ENCODE measurements around the gene PCAT6. TPM values are rescaled to one million over a fixed set of nuclear protein-coding genes. Genes with fewer than 3 reads are reported as not detected.

PCAT6 gene
- total RNA-seq = 0.51 TPM in 1 of 2 replicates, not detected in the other

DNA sequence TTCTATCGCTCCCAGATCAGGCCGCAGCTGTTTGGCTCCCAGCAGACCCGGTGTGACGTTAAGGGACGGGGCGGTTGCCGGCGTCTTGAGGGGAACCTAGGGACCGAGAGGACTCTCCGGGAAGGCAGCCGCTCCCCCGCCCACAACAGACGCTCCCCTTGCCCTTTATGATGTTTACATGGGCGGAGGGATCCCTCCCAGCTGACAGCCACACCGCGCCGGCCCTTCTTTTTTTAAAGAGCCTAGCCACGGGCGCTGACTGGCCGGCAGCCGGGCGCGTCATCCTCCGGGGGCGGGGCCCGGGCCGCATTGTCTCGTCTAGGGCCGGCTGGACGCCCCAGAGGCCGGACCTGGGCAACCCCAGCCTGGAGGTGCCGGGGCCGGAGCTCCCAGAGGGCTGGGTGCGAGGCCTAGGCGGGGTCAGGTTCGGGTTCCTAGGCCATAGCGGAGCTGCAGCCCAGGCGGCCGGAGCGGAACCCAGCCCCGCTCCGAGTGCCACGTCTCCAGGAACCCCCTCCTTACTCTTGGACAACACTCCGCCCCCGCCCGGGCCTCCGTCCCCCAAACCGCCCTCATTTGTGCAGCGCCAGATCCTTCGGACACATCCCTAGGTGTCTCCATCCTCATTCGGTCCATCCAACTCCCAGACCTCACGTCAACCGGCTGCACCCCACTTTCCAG lies at the start of gene PCAT6:
Gene PCAT6 (plus strand): TSS at position 340 of the 681 bp plus-strand sequence.
- FAIRE-seq (no peak), DNase-seq (ENCODE audit: low read depth) (peak; percentile 76)
- TF ChIP-seq, protein P1, sequence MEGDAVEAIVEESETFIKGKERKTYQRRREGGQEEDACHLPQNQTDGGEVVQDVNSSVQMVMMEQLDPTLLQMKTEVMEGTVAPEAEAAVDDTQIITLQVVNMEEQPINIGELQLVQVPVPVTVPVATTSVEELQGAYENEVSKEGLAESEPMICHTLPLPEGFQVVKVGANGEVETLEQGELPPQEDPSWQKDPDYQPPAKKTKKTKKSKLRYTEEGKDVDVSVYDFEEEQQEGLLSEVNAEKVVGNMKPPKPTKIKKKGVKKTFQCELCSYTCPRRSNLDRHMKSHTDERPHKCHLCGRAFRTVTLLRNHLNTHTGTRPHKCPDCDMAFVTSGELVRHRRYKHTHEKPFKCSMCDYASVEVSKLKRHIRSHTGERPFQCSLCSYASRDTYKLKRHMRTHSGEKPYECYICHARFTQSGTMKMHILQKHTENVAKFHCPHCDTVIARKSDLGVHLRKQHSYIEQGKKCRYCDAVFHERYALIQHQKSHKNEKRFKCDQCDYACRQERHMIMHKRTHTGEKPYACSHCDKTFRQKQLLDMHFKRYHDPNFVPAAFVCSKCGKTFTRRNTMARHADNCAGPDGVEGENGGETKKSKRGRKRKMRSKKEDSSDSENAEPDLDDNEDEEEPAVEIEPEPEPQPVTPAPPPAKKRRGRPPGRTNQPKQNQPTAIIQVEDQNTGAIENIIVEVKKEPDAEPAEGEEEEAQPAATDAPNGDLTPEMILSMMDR (IDR thresholded peaks at IDR 0.05; ENCODE audit: insufficient read depth, low read length, severe bottlenecking) = no peak

DNA sequence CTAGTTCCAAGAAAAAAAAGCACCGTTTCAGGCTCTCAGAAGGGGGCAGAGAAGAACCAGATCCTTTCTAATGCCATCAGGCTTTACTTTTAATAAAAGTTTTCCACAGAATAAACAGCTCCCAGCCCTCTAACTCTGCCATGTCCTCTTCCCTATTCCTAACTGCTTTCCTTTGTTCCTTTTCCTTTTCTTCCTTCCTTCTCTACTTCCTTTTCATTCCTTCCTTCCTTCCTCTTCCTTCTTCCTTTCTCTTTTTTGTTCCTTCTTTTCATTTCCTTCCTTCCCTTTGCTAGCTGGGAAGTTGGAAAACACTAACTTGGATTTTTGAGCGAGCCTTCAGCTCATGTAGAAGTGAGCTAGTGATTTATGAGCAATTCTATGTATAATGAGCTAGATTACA lies 48.7 kb upstream of the PCAT6 start:
- Histone ChIP-seq H3K27me3 (ENCODE audit: control insufficient read depth, insufficient read depth, low read length) (no peaks in the 10 kb centered on the region), H3K4me3 (ENCODE audit: low read depth, low read length) (no peak overlapping the region), H3K36me3 (ENCODE audit: control insufficient read depth, insufficient read depth, low read length) (peaks cover 19% of the 10 kb centered on the region)
- no peak for FAIRE-seq
- DNase-seq (ENCODE audit: low read depth) = no peak
- TF ChIP-seq, protein P1 (IDR thresholded peaks at IDR 0.05; ENCODE audit: insufficient read depth, low read length, severe bottlenecking) = no peak

More for the DNA sequence above, at the start of gene PCAT6:
- peak within 1 kb of the TSS; percentile 53 for H3K4me3 ChIP-seq (ENCODE audit: low read depth, low read length)
- H3K27me3 ChIP-seq (ENCODE audit: control insufficient read depth, insufficient read depth, low read length) = no peaks in the 10 kb centered on the region
- no peaks in the 10 kb centered on the region for H3K36me3 ChIP-seq (ENCODE audit: control insufficient read depth, insufficient read depth, low read length)

DNA sequence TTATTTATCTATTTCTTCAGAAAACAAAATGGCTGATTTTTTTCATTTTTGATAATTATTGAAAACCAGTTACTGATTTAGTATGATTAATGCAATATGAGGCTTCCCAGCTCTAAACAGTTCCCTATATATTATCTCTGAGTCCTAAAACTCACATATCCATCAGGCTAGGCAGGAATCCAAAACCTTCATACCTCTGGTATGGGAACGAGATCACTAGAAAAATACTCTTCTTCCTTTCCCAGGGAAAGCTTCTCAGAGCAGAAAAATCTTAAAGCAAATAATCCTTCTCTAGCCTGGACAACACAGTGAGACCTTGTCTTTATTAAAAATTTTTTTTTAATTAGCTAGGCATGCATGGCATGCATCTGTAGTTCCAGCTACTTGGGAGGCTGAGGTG lies 45.0 kb upstream of the PCAT6 start:
- peaks cover 10% of the 10 kb centered on the region for H3K36me3 ChIP-seq (ENCODE audit: control insufficient read depth, insufficient read depth, low read length)
- FAIRE-seq (no peak), DNase-seq (ENCODE audit: low read depth) (no peak)
- H3K27me3 ChIP-seq (ENCODE audit: control insufficient read depth, insufficient read depth, low read length) = no peaks in the 10 kb centered on the region
- TF ChIP-seq, protein P1 (IDR thresholded peaks at IDR 0.05; ENCODE audit: insufficient read depth, low read length, severe bottlenecking) = no peak
- H3K4me3 ChIP-seq (ENCODE audit: low read depth, low read length) = no peak overlapping the region

DNA sequence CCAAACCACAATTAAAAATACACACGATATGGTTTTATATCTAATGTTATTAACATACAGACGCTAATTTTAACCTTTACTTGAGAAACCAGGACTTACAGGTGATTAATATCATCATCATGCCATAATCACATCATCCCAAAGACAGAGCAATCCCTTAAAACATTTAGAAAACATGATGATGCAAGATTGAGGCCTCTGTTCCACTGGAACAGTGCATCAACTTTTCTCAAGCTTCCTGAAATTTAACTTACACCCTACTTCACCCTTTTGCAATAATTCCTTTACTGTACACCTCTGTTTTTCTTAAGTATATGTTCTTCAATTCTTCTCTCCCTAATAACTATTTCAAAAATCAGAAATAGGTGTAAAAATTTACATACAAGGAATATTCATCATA lies 40.6 kb upstream of the PCAT6 start:
- Histone ChIP-seq H3K4me3 (ENCODE audit: low read depth, low read length) (no peak overlapping the region), H3K36me3 (ENCODE audit: control insufficient read depth, insufficient read depth, low read length) (peaks cover 9% of the 10 kb centered on the region), H3K27me3 (ENCODE audit: control insufficient read depth, insufficient read depth, low read length) (no peaks in the 10 kb centered on the region)
- DNase-seq (ENCODE audit: low read depth) (no peak), FAIRE-seq (no peak)
- TF ChIP-seq, protein P1 (IDR thresholded peaks at IDR 0.05; ENCODE audit: insufficient read depth, low read length, severe bottlenecking) = no peak

DNA sequence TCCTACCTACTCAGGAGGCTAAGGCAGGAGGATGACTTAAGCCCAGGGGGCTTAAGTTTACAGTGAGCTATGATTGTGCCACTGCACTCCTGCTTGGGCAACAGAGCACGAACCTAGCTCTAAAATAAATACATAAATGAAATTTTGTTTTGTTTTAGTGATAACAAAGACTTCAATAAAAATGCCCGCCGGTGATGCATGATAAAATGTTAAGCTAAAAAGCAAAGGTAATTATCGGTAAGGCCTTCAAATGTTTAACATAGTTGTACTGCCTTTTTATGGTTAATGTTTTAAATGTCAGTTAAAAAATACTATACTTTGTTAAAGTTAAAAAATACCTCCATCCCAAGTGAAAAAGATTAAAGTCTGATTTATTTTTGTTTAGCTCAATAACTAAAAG lies 29.6 kb upstream of the PCAT6 start:
- Histone ChIP-seq H3K36me3 (ENCODE audit: control insufficient read depth, insufficient read depth, low read length) (peaks cover 1% of the 10 kb centered on the region), H3K4me3 (ENCODE audit: low read depth, low read length) (no peak overlapping the region), H3K27me3 (ENCODE audit: control insufficient read depth, insufficient read depth, low read length) (no peaks in the 10 kb centered on the region)
- DNase-seq (ENCODE audit: low read depth) (no peak), FAIRE-seq (no peak)
- TF ChIP-seq, protein P1 (IDR thresholded peaks at IDR 0.05; ENCODE audit: insufficient read depth, low read length, severe bottlenecking) = no peak

DNA sequence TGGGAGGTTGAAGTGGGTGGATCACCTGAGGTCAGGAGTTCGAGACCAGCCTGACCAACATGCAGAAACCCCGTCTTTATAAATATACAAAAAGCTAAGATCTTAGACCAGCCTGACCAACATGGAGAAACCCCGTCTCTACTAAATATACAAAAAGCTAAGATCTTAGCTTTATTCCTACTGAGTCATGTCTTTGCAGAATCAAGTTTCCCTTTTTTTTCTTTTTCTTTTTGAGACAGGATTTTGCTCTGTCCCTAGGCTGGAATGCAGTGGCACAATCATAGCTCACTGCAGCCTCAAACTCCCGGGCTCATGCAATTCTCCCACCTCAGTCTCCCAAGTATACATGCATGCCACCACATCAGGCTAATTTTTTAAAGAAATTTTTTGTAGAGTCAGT lies 23.9 kb upstream of the PCAT6 start:
- TF ChIP-seq, protein P1 (IDR thresholded peaks at IDR 0.05; ENCODE audit: insufficient read depth, low read length, severe bottlenecking) = no peak
- FAIRE-seq = no peak
- Histone ChIP-seq H3K36me3 (ENCODE audit: control insufficient read depth, insufficient read depth, low read length) (peaks cover 1% of the 10 kb centered on the region), H3K27me3 (ENCODE audit: control insufficient read depth, insufficient read depth, low read length) (no peaks in the 10 kb centered on the region), H3K4me3 (ENCODE audit: low read depth, low read length) (no peak overlapping the region)
- no peak for DNase-seq (ENCODE audit: low read depth)
